ENCODE data around the gene SLC66A2.
"Not testable (repeated sequence)": the region's sequence is repeated elsewhere in the genome, so short reads cannot be mapped to it uniquely, and the experiment has no call there.

Gene SLC66A2

GRCh38 chr18:79877163-79878091 is 74.0 kb downstream of the SLC66A2 start:
- no peak for DNase-seq

- DNase-seq, result no peak
These were observed 75.0 kb downstream of the SLC66A2 start for GRCh38 chr18:79876497-79876896.

GRCh38 chr18:79875931-79876461 is 75.5 kb downstream of the SLC66A2 start:
- no peak for DNase-seq

GRCh38 chr18:79875531-79875919 is 75.9 kb downstream of the SLC66A2 start:
- DNase-seq, result no peak

GRCh38 chr18:79874553-79875530 is 76.6 kb downstream of the SLC66A2 start:
- DNase-seq, result no peak

GRCh38 chr18:79873449-79874110 is 77.9 kb downstream of the SLC66A2 start:
- DNase-seq, result no peak

- no peak for DNase-seq
These were observed 78.7 kb downstream of the SLC66A2 start for GRCh38 chr18:79872527-79873444.

GRCh38 chr18:79871481-79872091 is 79.9 kb downstream of the SLC66A2 start:
- DNase-seq, result no peak

DNA sequence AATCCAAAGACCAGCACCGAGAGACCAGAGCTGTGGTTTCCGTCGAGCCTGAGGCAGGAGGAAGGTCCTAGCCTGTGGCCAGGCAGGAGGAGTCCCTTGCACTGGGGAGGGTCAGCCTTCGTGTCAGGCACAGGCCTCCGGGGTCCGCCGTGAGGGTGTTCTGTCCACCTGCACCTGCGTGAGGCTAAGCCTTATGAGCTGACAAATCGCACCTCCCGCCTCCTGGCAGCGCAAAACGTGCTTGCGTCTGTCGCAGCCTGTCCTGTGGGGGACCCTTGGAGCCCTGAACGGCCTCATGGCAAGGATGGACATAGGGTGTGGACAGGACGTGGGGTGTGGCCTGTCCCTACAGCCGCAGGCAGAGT is 80.4 kb downstream of the SLC66A2 start:
- no peak for DNase-seq

DNA sequence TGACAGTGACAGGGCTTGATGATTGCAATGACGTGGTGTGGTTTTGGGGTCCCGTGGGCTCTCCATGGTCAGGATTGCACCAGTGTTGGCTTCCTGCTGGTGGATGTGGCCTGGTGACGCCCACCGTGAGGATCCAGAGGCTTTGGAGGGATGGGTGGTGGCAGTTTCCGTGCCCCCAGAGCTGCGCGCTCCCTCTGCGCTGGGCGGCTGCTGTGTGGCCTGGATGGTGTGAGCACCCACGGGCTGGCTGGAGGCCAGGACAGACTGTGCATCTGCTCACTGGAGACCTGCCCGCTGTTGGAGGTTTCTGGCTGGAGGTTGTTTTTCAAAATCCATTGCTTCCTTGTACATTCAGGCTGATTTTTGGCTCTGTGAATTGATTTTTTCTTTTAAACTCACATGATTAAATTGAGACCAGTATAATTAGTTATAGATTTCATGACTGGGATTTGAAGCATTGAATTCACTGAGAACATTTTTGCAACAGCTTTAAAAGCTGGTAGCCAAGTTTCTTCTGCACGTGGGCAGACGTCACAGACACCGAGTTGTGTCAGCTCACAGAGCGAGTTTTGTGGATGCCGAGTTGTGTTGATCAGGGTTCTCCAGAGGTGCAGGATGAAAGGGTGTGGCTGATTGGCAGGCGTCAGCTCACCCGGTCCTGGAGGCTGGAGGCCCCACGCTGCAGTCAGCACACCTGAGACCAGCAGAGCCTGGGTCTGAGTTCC is 81.0 kb downstream of the SLC66A2 start:
- DNase-seq, result no peak

DNA sequence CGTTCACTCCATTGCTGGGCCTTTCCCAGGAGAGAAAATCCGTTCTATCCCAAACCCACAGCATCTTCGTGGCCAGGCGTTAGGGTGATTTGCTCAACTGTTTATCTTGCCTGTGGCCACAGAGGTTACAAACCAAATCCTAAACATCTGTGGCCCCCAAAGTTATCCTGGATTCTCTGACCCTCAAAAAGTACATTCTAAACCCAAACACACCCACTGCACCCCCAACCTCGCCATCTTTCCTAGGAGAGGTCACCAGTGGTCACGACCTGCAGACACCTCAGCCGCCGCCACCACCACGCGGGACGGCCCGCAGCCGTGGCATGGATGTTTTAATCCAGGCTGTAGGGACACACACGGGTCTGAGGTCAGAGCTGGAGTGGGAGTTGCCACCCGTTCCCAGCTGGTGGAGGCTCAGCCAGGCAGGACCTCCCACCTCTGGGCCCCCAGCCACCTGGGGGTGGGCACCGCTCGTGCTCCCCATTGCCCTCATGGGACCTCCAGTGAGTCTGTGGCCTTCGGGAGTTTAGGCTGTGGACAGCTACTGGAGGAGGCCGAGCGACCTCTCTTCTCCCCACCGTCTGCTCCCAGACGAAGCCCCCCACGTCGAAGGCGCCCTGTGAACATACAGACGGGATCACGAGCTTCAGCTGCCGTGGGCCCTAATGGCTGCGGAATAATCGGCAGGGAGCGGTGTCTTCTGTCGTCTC is 81.7 kb downstream of the SLC66A2 start:
- no peak for DNase-seq

GRCh38 chr18:79868811-79869541 is 82.5 kb downstream of the SLC66A2 start:
- no peak for DNase-seq

- no peak for DNase-seq
These were observed 83.2 kb downstream of the SLC66A2 start for GRCh38 chr18:79868168-79868784.

DNA sequence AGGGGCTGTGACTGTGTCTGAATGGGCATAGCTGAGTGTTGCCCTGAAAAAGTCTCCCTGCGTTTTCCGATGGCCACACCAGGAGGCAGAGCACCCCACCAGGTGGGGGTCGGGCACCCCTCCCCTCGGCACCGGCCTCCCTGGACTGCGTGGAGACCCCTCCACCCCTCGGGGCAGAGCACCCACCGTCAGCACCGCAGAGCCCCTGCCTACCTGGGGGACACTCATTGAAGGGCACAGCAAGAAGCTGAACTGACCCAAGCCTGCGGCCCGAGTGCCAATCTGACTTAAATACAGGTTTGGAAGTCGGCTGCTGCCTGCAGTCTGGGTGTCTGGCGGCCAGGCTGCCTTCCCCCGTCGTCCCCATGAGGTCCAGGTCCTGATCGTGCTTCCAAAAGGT is 83.8 kb downstream of the SLC66A2 start:
- no peak for DNase-seq

GRCh38 chr18:79866889-79867574 is 84.4 kb downstream of the SLC66A2 start:
- DNase-seq, result no peak

GRCh38 chr18:79865951-79866350 is 85.5 kb downstream of the SLC66A2 start:
- not testable (repeated sequence) for DNase-seq

- DNase-seq, result peak; percentile 13
These were observed 86.5 kb downstream of the SLC66A2 start for GRCh38 chr18:79864955-79865354.

Measured in CD4-positive, alpha-beta T cell treated with Interleukin-15 for 1 hour (primary cell).